Astrocyte (in vitro differentiated cells and primary cell): Measurements from ENCODE around the gene PRAMEF5.
"Not testable (repeated sequence)": the region's sequence is repeated elsewhere in the genome, so short reads cannot be mapped to it uniquely, and the experiment has no call there.

Experiments
- CTCF ChIP-seq: IDR thresholded peaks from 2 replicates; pipeline ENCODE4 v1.5.1; 2011; ENCODE audit warnings: low read depth, mild to moderate bottlenecking, inconsistent platforms, low read length, moderate library complexity; ENCODE audit not compliant: insufficient read depth
- EZH2 ChIP-seq: IDR thresholded peaks from 2 replicates; pipeline ENCODE4 v1.6.1; 2012; ENCODE audit warnings: mild to moderate bottlenecking, low read length, inconsistent platforms; ENCODE audit not compliant: insufficient read depth

GRCh38 chr1:13208712-13209111 lies 45.3 kb upstream of the PRAMEF5 start:
- not testable (repeated sequence) for TF ChIP-seq CTCF, EZH2
